HG02885 (cell line): ENCODE data around the gene MOB4.
A peak's percentile ranks its signal among the peaks of the same experiment; 100 is the strongest.
"Not testable (repeated sequence)": the region's sequence is repeated elsewhere in the genome, so short reads cannot be mapped to it uniquely, and the experiment has no call there.

Experiments used
- ATAC-seq: cut with Tn5 transposase; IDR thresholded peaks from one replicate; pipeline ENCODE4 v1.9.1; 2021; ENCODE audit warnings: mild to moderate bottlenecking; ENCODE audit not compliant: unreplicated experiment, poor library complexity

Gene MOB4

GRCh38 chr2:197515739-197516392 lies at the start of gene MOB4:
Gene MOB4 (plus strand): TSS chr2:197516066. CDS start chr2:197516087, 21 bp downstream.
- ATAC-seq = peak; percentile 94

GRCh38 chr2:197472166-197472565 lies 43.7 kb upstream of the MOB4 start:
- no peak for ATAC-seq

DNA sequence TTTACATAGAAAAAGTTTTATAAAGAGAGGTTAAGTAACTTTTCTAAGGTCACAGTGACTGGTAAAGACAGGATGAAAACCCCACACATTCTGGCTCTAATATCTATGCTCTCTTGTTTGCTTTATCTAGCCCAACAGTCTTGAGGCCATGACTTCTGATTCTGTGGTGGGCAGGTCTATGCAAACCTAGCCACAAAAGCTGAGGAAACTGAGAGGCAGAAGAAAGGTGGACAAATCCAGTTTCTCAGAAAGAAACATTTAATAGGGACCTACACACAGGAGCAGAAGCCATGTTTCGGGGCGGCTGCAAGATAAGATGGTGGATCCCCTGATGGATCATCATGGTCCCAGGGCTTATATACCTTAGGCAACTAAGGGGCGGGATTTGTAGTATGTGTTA lies 38.1 kb upstream of the MOB4 start:
- no peak for ATAC-seq

GRCh38 chr2:197480165-197481036 lies 35.5 kb upstream of the MOB4 start:
- ATAC-seq = no peak

- ATAC-seq = not testable (repeated sequence)
These were observed 31.6 kb upstream of the MOB4 start for GRCh38 chr2:197484248-197484647.

GRCh38 chr2:197486175-197486574 lies 29.7 kb upstream of the MOB4 start:
- no peak for ATAC-seq

- no peak for ATAC-seq
These were observed 28.5 kb upstream of the MOB4 start for GRCh38 chr2:197487385-197487784.

GRCh38 chr2:197495433-197496134 lies 20.3 kb upstream of the MOB4 start:
- ATAC-seq = no peak

GRCh38 chr2:197496695-197497094 lies 19.2 kb upstream of the MOB4 start:
- no peak for ATAC-seq

DNA sequence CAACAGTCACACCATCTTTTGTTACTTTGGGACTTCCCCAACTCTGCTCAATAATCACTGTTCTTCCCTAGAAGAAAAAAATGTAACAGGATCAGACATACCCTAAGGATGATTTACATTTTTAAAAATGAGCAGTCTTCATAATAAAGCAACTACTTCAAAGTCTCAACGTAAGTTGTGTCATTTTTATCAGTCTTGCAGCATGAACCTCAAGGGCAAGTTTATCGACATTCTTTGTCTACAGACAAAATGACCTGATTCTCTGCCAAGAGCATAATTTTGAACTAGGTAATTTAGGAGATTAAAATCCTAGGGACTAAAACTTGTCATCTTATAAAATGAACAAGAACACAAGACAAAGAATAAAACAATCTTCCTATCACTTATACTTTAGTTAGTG lies 18.5 kb upstream of the MOB4 start:
- ATAC-seq = no peak

- no peak for ATAC-seq
These were observed 17.5 kb upstream of the MOB4 start for GRCh38 chr2:197498235-197498936.

DNA sequence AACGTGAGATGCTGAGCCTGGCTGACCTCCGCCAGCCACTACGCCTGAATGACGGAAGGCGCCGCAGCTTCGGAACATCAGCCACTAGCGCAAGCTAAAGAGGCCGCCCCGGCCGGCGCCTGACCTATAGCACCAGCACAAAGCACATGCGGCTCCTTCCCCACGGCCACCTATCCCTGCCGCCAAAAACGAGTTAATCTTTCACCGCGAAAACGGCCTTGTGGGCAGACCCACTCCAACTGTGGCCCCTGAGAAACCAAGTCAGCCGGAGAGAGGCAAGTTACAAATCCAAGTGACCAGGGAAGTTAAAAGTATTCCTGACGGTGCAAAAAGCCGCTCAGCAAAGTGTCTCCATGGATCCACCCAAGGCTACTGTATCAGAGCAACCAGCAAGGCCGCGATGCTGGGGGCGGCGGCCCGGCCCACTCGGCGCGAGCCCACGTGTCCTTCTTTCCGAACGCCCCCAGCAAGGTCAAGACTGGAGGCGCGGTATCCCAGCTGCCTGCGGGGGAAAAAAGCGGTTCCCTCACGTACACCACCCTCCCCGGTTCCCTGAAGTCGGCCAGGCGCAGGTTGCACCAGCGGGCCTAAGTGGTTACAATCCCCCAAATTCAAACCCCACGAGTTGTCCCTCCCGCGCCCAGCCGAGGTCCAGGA lies 16.8 kb upstream of the MOB4 start:
- peak; percentile 20 for ATAC-seq

- ATAC-seq = peak; percentile 81
These were observed 16.0 kb upstream of the MOB4 start, which contains the start of the genes HSPD1 and HSPE1 for GRCh38 chr2:197499594-197500502. Gene HSPD1 (minus strand): TSS chr2:197499840. CDS start chr2:197498848, 992 bp downstream. Gene HSPE1 (plus strand): TSS chr2:197500379. CDS start chr2:197500437, 58 bp downstream.

GRCh38 chr2:197500503-197501131 lies 15.2 kb upstream of the MOB4 start:
- ATAC-seq = peak; percentile 5

DNA sequence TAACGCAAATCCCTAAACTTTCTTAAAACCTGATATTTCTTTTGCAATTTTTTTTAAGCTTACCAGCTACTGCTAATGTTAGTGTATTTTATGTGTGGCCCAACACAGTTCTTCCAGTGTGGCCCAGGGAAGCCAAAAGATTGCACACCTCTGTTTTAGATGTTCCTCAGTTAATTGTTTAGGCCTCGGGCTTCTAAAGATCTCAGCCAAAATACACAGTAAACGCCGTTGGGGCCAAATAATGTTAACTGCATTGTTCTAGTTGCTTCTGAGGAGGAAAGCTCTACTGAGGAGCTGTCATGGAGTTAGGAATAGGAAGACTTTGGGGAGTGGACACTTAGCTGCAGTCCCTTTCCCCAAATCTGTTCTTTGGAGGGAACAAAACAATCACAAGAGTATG lies 13.7 kb upstream of the MOB4 start:
- ATAC-seq = no peak

DNA sequence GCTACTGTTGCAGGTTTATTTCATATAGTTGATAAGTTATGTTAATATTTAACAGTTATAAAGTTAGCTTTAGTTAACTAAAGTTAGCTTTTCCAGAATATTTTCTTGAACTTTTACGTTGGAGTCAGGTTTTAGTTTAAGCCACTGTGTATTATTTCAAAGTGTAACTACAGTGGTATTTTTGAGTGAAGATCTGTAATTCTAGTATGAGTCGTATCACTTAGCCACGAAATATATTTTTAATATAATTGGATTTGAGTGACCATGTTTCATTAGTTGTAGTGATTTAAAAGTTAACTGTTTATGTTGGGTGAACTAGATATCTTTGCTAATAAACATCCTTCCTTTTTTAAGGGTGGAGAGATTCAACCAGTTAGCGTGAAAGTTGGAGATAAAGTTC lies 13.2 kb upstream of the MOB4 start:
- ATAC-seq = no peak

DNA sequence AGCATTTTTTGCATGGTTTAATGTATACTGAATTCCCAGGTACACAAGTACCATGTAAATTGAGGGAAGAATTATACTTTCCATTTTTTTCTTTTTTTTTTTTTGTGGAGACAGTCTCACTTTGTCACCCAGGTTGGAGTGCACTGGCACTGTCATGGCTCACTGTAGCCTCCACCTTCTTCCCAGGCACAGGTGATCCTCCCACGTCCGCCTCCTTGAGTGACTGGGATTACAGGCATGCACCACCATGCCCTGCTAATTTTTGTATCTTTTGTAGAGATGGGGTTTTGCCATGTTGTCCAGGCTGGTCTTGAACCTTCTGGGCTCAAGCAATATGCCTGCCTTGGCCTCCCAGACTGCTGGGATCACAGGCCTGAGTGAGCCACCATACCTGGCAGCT lies 11.9 kb upstream of the MOB4 start:
- no peak for ATAC-seq

DNA sequence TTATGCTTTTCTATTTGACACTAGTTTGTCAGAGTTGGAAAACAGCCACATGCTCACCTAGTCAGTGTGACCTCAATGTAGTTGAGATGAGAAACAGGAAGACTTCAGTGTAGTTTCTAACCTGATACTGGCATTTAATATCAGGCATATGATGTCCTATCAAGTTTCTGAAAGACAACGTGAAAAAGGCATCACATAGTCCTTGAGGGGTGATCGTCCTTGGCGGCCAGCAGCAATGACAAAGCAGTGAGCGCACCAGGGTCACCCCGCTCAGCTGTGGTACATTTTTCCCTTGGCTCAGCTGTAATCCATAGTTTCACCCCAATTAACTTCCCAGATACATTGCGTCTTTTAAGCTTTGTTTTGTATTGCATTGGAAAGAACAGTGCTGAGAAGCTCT lies 11.4 kb upstream of the MOB4 start:
- no peak for ATAC-seq
